Measurements from ENCODE around the gene GJE1.

- TF ChIP-seq, protein P1, sequence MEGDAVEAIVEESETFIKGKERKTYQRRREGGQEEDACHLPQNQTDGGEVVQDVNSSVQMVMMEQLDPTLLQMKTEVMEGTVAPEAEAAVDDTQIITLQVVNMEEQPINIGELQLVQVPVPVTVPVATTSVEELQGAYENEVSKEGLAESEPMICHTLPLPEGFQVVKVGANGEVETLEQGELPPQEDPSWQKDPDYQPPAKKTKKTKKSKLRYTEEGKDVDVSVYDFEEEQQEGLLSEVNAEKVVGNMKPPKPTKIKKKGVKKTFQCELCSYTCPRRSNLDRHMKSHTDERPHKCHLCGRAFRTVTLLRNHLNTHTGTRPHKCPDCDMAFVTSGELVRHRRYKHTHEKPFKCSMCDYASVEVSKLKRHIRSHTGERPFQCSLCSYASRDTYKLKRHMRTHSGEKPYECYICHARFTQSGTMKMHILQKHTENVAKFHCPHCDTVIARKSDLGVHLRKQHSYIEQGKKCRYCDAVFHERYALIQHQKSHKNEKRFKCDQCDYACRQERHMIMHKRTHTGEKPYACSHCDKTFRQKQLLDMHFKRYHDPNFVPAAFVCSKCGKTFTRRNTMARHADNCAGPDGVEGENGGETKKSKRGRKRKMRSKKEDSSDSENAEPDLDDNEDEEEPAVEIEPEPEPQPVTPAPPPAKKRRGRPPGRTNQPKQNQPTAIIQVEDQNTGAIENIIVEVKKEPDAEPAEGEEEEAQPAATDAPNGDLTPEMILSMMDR (IDR thresholded peaks at IDR 0.05) = no peak
- no peak for TF ChIP-seq POLR2A (IDR thresholded peaks at IDR 0.05)
These were observed 14.4 kb upstream of the GJE1 start for GRCh38 chr6:142118328-142118727.
